Tibial nerve (tissue), 4 donors: ENCODE results near the gene ZBED6. TPM values are rescaled to one million over a fixed set of nuclear protein-coding genes. Genes with fewer than 3 reads are reported as not detected.
"Not testable (repeated sequence)": the region's sequence is repeated elsewhere in the genome, so short reads cannot be mapped to it uniquely, and the experiment has no call there.

ENCODE experiments used
- DNase-seq, 2 donors: peaks; one replicate each; pipeline ENCODE4 v3.0.0-alpha.2; 2019; ENCODE audit warnings: low spot score in 2 of 2
- H3K27ac ChIP-seq, 4 donors: fragments of 200-600 bp; sonication (generic) in 3 of 4; one replicate each; pipeline ENCODE4 v1.5.1; 2017 to 2019; ENCODE audit warnings: mild to moderate bottlenecking in 1 of 4
- H3K27me3 ChIP-seq, 2 donors: fragments of 200-600 bp; sonication (generic) in 1 of 2; one replicate each; pipeline versions ENCODE4 v1.5.1 to v1.6.0; 2017 to 2019
- H3K36me3 ChIP-seq, 3 donors: fragments of 200-600 bp; sonication (generic); one replicate each; pipeline ENCODE4 v1.5.1; 2018 to 2019
- H3K4me1 ChIP-seq, 4 donors: fragments of 200-600 bp; sonication (generic) in 3 of 4; one replicate each; pipeline ENCODE4 v1.5.1; 2017 to 2019
- H3K4me3 ChIP-seq, 4 donors: fragments of 200-600 bp; sonication (generic) in 3 of 4; one replicate each; pipeline ENCODE4 v1.5.1; 2017 to 2019; ENCODE audit warnings: mild to moderate bottlenecking in 1 of 4, moderate library complexity in 1 of 4
- H3K9me3 ChIP-seq, 4 donors: fragments of 200-600 bp; sonication (generic) in 3 of 4; one replicate each; pipeline ENCODE4 v1.5.1; 2017 to 2019
- EP300 ChIP-seq, 2 donors: sonication (generic); formaldehyde crosslinking; IDR thresholded peaks; one replicate each; pipeline ENCODE4 v1.6.1; 2017; ENCODE audit warnings: antibody characterized with exemption in 2 of 2, mild to moderate bottlenecking in 1 of 2
- POLR2A ChIP-seq, 2 donors: fragments of 450-650 bp; IDR thresholded peaks; one replicate each; pipeline ENCODE4 v1.6.1; 2017; ENCODE audit warnings: antibody characterized with exemption in 2 of 2, mild to moderate bottlenecking in 2 of 2, moderate library complexity in 2 of 2
- WGBS, 2 donors: methylation state at CpG; one replicate each; pipeline ENCODE4 v1.1.5; 2018; 5-methylcytosine and 5-hydroxymethylcytosine counted together
- total RNA-seq, 4 donors: library from RNA; depleted of rRNA; stranded (reverse); fragments of >200 nt; gene quantifications; one replicate each; pipeline ENCODE4 v1.1.0, GENCODE V29; 2016
- TF ChIP-seq, protein P1 (sequence below), 5 experiments: fragments of 200-600 bp in 3 of 5; fragments of 450-650 bp in 2 of 5; sonication (generic) in 3 of 5; IDR thresholded peaks; one replicate each; pipeline ENCODE4 v1.5.1; 2016 to 2019; ENCODE audit warnings: antibody characterized with exemption in 5 of 5, mild to moderate bottlenecking in 3 of 5, moderate library complexity in 2 of 5

The ZBED6 gene
- total RNA-seq, 4 donors from 2014 or later, result 21.4 to 31.4 (median 24.7) TPM

DNA sequence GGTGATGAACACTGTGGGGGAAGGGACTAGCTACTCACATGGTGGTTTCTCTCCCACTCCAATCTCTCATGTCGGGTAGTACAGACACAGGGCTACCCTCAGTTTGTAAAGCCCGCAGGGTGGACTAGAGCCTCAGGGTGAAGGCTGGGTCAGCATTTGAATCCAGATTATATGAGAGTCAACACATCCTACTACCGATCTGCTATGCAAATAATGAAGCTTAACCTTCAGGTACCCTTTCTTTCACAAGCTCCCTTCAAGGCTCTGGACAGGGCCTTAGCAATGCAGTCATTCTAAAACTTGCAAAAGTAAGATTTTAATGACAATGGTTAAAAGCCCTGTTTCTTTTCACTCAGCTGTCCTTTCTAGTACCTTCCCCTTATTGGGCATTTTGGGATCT, 5.5 kb upstream of the ZBED6 start:
- WGBS, 2 donors, result 62 to 67% methylated on average over 3 of the region's 3 CpGs
- TF ChIP-seq, protein P1, sequence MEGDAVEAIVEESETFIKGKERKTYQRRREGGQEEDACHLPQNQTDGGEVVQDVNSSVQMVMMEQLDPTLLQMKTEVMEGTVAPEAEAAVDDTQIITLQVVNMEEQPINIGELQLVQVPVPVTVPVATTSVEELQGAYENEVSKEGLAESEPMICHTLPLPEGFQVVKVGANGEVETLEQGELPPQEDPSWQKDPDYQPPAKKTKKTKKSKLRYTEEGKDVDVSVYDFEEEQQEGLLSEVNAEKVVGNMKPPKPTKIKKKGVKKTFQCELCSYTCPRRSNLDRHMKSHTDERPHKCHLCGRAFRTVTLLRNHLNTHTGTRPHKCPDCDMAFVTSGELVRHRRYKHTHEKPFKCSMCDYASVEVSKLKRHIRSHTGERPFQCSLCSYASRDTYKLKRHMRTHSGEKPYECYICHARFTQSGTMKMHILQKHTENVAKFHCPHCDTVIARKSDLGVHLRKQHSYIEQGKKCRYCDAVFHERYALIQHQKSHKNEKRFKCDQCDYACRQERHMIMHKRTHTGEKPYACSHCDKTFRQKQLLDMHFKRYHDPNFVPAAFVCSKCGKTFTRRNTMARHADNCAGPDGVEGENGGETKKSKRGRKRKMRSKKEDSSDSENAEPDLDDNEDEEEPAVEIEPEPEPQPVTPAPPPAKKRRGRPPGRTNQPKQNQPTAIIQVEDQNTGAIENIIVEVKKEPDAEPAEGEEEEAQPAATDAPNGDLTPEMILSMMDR (IDR thresholded peaks at IDR 0.05), result no peak
- TF ChIP-seq POLR2A (IDR thresholded peaks at IDR 0.05) (no peak), EP300 (IDR thresholded peaks at IDR 0.05) (no peak)

DNA sequence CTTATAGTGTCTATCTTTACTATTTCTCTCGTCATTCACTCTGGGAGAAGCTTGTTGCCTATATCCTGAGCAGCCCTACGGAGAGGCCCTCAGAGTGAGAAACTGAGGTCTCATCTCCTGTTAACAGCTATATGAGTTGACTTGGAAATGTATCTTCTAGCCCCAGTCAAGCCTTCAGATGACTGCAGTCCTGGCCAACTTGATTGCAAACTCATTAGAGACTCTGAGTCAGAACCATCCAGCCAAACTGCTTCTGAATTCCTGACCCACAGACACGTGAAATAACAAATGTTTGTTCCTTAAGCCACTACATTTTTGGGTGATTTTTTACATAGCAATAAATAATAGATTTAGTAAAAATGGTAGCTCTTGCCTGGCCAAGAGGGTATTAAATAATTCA, 3.9 kb upstream of the ZBED6 start:
- Histone ChIP-seq H3K4me1 (peaks cover 0 to 7% (median 3%) of the 10 kb centered on the region in 4 donors), H3K9me3 (no peaks in the 10 kb centered on the region), H3K27me3 (no peaks in the 10 kb centered on the region), H3K36me3 (no peaks in the 10 kb centered on the region), H3K27ac (no peak overlapping the region), H3K4me3 (no peak overlapping the region)
- no peak for DNase-seq
- TF ChIP-seq EP300 (IDR thresholded peaks at IDR 0.05) (no peak), POLR2A (IDR thresholded peaks at IDR 0.05) (no peak)
- WGBS, 2 donors, result 74 to 79% methylated on average over 3 of the region's 3 CpGs

More for the DNA sequence above, 5.5 kb upstream of the ZBED6 start:
- Histone ChIP-seq H3K27me3 (no peaks in the 10 kb centered on the region), H3K27ac (no peak overlapping the region), H3K4me1 (peaks cover 0 to 3% (median 1%) of the 10 kb centered on the region in 4 donors), H3K4me3 (no peak overlapping the region), H3K9me3 (no peaks in the 10 kb centered on the region), H3K36me3 (no peaks in the 10 kb centered on the region)
- DNase-seq, result no peak

DNA sequence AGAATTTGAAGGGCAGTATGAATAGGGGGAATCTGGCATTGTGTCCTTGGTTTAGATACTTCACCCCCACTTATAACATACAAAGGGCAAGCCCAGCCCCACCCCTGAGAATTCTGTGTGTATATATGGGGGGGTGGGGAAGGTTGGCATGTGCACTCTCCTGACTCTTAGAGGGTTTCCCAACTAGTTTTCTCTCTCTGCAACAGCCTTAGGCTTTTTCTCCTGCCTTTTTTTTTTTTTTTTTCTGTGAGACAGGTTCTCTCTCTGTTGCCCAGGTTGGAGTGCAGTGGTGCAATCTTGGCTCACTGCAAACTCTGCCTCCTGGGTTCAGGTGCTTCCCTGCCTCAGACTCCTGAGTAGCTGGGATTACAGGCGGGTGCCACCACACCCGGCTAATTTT, 2.9 kb upstream of the ZBED6 start:
- TF ChIP-seq EP300 (IDR thresholded peaks at IDR 0.05) (no peak), POLR2A (IDR thresholded peaks at IDR 0.05) (no peak)
- TF ChIP-seq, protein P1 (IDR thresholded peaks at IDR 0.05), result no peak
- H3K9me3 ChIP-seq, result no peaks in the 10 kb centered on the region
- 83 to 92% methylated on average over 1 to 2 of the region's 2 CpGs for WGBS, 2 donors
- no peaks in the 10 kb centered on the region for H3K27me3 ChIP-seq
- peaks cover 0 to 17% (median 13%) of the 10 kb centered on the region in 4 donors for H3K4me1 ChIP-seq
- no peak for DNase-seq
- no peaks in the 10 kb centered on the region for H3K36me3 ChIP-seq
- H3K4me3 ChIP-seq, result no peak overlapping the region
- no peak overlapping the region for H3K27ac ChIP-seq

DNA sequence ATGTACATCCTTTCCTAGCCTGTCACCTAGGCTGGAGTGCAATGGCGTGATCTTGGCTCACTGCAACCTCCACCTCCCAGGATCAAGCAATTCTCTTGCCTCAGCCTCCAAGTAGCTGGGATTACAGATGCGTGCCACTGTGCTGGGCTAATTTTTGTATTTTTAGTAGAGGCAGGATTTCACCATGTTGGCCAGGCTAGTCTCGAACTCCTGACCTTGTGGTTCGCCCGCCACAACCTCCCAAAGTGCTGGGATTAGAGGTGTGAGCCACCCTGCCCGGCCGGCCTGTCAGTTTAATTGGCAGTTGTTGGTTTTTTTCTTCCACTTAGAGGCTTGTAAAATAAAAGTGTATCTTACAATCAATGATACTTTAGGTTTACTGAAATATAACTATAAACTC, 1.9 kb upstream of the ZBED6 start:
- not testable (repeated sequence) for H3K36me3 ChIP-seq
- 97 to 98% methylated on average over 7 of the region's 7 CpGs for WGBS, 2 donors

DNA sequence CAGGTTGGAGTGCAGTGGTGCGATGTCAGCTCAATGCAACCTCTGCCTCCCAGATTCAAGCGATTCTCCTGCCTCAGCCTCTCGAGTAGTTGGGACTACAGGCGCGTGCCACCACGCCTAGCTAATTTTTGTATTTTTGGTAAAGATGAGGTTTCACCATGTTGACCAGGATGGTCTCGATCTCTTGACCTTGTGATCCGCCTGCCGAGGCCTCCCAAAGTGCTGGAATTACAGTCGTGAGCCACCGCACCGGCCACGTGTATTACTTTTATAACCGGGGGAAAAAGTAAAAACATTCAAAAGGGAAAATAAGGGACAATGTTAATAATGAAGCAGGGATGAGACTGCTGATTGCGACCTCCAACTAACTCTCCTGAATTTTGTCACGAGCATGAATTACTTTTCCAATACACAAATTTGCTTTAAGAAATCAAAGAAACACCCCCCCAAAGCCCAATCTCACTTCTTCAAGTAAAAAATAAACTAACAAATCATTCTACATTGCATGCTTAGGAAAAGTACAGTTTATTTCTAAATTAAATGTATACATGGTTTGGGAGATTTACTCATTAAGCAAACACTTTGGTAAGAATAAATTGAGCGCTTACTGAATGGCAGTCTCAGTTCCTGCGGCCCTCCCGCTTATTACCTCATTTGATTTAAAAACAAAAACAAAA, 521 bp upstream of the ZBED6 start:
- DNase-seq, result no peak
- WGBS, 2 donors, result 69% methylated on average over 19 of the region's 19 CpGs
- Histone ChIP-seq H3K4me3 (peak overlapping the region; percentile 26 to 91 (median 78)), H3K4me1 (peaks cover 0 to 41% (median 29%) of the 10 kb centered on the region in 4 donors), H3K27me3 (no peaks in the 10 kb centered on the region), H3K27ac (peak overlapping the region; percentile 97 to 99 (median 98)), H3K36me3 (no peaks in the 10 kb centered on the region), H3K9me3 (no peaks in the 10 kb centered on the region)
- no peak for TF ChIP-seq EP300 (IDR thresholded peaks at IDR 0.05)
- TF ChIP-seq, protein P1 (IDR thresholded peaks at IDR 0.05), result no peak

More for the DNA sequence above, 1.9 kb upstream of the ZBED6 start:
- not testable (repeated sequence) for DNase-seq, H3K27me3 ChIP-seq, H3K4me3 ChIP-seq, H3K27ac ChIP-seq, H3K9me3 ChIP-seq
- peaks cover 0 to 28% (median 21%) of the 10 kb centered on the region in 4 donors for H3K4me1 ChIP-seq

DNA sequence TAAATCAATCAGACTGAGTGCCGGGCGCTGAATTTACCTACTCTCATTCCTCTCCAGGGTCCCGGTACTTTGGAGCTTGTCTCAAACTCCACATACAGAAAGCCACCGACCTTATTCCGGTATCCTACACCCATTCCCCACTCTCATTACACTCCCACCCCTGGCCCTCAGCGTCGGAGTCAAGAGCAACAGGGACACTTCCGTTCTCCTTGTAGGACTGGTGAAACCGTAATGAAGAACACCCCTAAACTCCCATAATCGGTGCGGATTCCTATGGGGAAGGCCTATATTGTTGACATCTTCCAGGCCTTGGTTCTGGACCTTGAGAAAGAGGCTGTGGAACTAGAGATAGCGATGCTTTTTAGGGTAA, 798 bp downstream of the ZBED6 start:
- H3K4me3 ChIP-seq, result peak overlapping the region; percentile 74 to 91 (median 81)
- TF ChIP-seq, protein P1 (IDR thresholded peaks at IDR 0.05), result no peak
- no peak for TF ChIP-seq POLR2A (IDR thresholded peaks at IDR 0.05)
- H3K27ac ChIP-seq, result peak overlapping the region; percentile 97 to 99 (median 98)
- no peaks in the 10 kb centered on the region for H3K36me3 ChIP-seq
- peaks cover 0 to 55% (median 39%) of the 10 kb centered on the region in 4 donors for H3K4me1 ChIP-seq
- no peaks in the 10 kb centered on the region for H3K9me3 ChIP-seq
- DNase-seq, result peak in 1 of 2 donors; percentile 31
- 0% methylated on average over 12 of the region's 12 CpGs for WGBS, 2 donors
- H3K27me3 ChIP-seq, result no peaks in the 10 kb centered on the region
